ENCODE data around the gene FOXE1. TPM values are rescaled to one million over a fixed set of nuclear protein-coding genes. Genes with fewer than 3 reads are reported as not detected.

The FOXE1 gene
- total and polyA plus RNA-seq, 2 experiments from 2014 or later, result 0.45 TPM; not detected in 1

- TF ChIP-seq ZNF462 (CRISPR knock-in tag; IDR thresholded peaks at IDR 0.05) (no peak), EZH2phosphoT487 (IDR thresholded peaks at IDR 0.05; ENCODE audit: unreplicated experiment) (no peak)
These were observed 39.4 kb downstream of the FOXE1 start (continued) for GRCh38 chr9:97892421-97892820.

- no peak overlapping the region for H3K27ac ChIP-seq (ENCODE audit: low read depth)
- H3K9me2 ChIP-seq (ENCODE audit: insufficient read depth), result no peaks in the 10 kb centered on the region
- Mint-ChIP-seq H3K4me1 (peaks cover 3% of the 10 kb centered on the region; the same call in 2 of the 3 replicates), H3K27ac (no peak overlapping the region), H3K4me3 (no peak overlapping the region), H3K9me3 (no peaks in the 10 kb centered on the region), H3K27me3 (ENCODE audit: insufficient read depth, low read depth, poor library complexity) (peaks cover 3% of the 10 kb centered on the region), H3K36me3 (ENCODE audit: low read depth) (no peaks in the 10 kb centered on the region)
- ATAC-seq (no peak), DNase-seq (ENCODE audit: low spot score) (no peak)
- no peaks in the 10 kb centered on the region for H3K36me3 ChIP-seq (ENCODE audit: insufficient read depth)
- no peak overlapping the region for H3K4me2 ChIP-seq
- H3F3A ChIP-seq (replicated peaks; ENCODE audit: low read depth), result no peaks in the 10 kb centered on the region
- no peaks in the 10 kb centered on the region; the same call in 1 of the 2 replicates for H4K20me1 ChIP-seq (replicated peaks; ENCODE audit: insufficient read depth)
- H3K79me2 ChIP-seq (replicated peaks; ENCODE audit: insufficient read depth), result no peaks in the 10 kb centered on the region
- no peak overlapping the region for H3K4me3 ChIP-seq
- H2AFZ ChIP-seq, result no peak overlapping the region
- H3K27me3 ChIP-seq (ENCODE audit: insufficient read depth), result no peaks in the 10 kb centered on the region
- H3K4me1 ChIP-seq (ENCODE audit: insufficient read depth), result no peaks in the 10 kb centered on the region
- TF ChIP-seq ZNF114 (CRISPR knock-in tag; IDR thresholded peaks at IDR 0.05) (no peak), EZH2 (IDR thresholded peaks at IDR 0.05; ENCODE audit: low read depth, unreplicated experiment) (no peak), CREB1 (CRISPR knock-in tag; IDR thresholded peaks at IDR 0.05; ENCODE audit: low read depth) (no peak), ZNF462 (CRISPR knock-in tag; IDR thresholded peaks at IDR 0.05) (no peak), STAT1 (IDR thresholded peaks at IDR 0.05; ENCODE audit: unreplicated experiment) (no peak), CTCF (conservative IDR thresholded peaks at IDR 0.05; ENCODE audit: low read depth in 2 of 2) (no peak)
These were observed 42.2 kb downstream of the FOXE1 start for GRCh38 chr9:97895211-97895610.
